Stimulated activated CD4-positive, alpha-beta T cell treated with anti-CD3 and anti-CD28 coated beads, Interleukin-15, amount 100 ng/mL, for 1 hour (primary cell): ENCODE results near the gene CEP72.
"Not testable (repeated sequence)": the region's sequence is repeated elsewhere in the genome, so short reads cannot be mapped to it uniquely, and the experiment has no call there.

Experiments used
- DNase-seq, 2 donors: peaks; one replicate each; pipeline ENCODE4 v3.0.0-alpha.2; 2020; ENCODE audit warnings: low read depth in 1 of 2, low spot score in 1 of 2

Gene CEP72

DNA sequence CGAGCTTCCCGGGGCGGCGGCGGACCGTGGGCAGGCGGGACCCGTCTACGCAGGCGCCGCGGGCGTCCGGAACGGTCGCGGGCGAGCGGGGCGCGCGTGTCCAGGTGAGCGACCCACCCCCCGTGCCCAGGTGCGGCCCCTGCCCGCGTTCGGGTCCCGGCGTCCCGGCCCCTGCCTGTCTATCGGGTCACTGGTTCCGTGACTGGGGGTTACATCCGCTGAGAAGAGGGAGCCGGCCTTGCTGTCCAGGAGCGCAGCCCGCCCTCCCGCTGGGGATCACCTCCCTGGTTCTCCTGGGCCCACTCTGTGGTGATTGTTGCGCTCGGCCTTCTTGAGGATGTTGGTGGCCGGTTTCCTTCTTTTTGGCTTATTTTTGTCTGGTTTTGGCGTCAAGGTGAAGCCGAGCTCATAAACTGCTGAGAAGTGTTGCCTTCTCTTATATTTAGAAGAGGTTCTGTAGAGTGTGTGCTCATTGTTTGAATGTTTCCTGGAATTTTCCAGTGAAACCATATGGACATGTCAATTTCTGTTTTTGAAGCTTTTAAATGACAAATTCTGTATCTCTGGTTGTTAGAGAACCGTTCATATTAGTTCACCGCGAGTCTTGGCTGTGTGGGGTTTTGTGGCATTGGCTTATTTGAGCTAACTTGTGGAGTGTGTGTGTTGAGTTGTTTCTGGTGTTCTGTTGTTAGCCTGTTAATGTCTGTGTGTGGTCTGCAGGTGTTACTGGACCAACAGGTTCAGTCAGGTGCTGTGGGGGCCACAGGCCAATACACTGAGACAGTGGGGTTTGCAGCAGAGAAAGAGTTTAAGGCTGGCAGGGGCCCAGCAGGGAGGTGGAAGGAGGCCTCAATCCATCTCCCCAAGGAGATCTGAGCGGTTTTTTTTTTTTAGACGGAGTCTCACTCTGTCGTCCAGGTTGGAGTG lies 621 bp downstream of the CEP72 start:
- DNase-seq = peak in 1 of 2 donors; percentile 10

DNA sequence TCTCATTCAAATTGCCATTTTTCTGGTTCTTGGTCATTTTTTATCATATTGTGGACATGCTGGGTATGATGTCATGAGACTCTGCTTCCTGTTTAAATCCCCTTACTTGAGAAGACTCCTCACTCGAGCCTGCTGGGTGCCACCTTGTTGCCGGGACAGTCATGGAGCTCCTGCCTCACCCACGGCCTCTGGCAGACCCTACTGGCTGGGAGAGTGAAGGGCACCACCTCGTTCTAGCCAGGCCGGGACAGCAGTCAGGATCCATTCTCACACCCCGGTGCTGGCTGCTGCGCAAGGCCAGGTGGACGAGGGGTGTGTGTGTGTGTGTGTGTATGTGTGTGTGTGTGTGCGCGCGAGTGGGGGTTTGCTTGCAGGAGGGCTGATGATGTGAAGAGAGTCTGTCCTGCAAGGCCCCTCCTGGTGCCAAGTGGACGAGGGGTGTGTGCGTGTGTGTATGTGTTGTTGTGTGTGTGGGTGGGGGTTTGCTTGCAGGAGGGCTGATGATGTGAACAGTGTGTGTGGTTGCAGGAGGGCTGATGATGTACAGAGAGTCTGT lies 4.4 kb downstream of the CEP72 start:
- no peak for DNase-seq

DNA sequence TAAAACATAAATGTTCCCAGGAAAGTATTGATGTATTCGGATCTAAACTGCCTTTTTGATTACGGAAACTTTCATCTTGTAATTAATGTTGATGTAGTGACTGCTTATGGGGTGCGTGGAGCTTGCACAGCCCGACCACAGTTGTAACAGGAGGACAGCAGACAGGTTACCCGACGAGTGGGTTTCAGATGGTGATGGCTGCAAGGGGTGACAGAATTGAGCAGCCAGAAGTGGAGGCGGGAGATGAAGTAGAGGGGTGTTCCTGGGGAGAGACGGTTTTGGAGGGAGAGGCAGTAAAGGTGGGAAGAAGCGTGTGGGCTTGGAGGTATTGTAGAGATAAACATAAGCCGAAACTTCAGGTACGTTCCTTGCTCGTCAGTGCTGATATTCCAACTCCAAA lies 5.8 kb downstream of the CEP72 start:
- DNase-seq = no peak

DNA sequence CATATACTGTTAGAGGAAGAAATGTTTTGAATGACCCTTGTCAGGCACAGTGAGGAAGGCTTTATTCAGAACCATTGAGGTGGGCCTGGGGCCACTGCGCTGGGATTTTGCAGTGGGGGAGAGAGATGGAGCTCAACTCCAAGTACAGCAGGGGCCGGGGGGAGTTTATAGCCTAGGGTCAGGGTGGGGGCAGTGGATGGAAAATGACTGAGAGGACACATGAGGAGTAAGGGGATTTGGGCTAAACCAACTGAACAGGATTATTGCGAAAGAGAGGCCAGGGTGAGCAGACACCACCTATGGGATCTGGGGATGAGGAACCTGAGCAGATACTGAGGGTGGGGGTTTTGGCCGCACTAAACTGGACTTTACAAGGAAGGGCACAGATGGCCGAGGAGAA lies 6.3 kb downstream of the CEP72 start:
- DNase-seq = no peak

DNA sequence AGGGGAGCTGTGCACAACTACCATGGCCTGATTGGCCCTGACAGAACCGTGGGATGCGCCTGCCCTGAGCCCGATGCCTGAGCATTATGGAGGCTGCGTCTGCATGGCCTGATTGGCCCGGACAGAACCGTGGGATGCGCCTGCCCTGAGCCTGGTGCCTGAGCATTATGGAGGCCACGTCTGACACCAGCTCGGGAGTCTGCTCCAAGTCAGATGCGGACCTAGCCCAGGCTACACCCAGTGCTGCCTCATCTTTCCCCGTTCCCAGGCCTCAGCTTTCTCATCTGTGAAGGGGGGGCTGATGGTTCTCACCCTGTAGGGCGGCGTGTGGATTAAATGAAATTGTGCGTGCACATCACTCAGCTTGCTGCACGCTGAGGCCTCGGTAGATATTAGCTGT lies 7.3 kb downstream of the CEP72 start:
- no peak for DNase-seq

DNA sequence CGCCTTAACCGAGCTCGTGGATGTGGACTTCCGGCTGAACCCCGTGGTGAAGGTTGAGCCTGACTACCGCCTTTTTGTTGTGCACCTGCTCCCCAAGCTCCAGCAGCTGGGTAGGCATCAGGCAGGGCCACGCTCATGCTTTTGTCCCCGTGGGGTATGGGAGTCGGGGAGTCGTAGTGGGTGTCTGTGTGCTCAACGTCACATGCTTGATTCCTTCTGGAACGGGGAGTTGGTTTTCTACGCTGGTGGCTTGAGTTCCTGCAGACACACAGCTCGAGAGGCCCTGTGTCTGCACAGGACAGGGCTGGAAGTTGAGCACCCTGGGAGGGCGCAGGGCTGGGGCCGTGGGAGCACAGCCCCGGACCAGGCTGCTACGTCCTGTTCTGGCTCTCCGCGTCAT lies 8.0 kb downstream of the CEP72 start:
- no peak for DNase-seq

DNA sequence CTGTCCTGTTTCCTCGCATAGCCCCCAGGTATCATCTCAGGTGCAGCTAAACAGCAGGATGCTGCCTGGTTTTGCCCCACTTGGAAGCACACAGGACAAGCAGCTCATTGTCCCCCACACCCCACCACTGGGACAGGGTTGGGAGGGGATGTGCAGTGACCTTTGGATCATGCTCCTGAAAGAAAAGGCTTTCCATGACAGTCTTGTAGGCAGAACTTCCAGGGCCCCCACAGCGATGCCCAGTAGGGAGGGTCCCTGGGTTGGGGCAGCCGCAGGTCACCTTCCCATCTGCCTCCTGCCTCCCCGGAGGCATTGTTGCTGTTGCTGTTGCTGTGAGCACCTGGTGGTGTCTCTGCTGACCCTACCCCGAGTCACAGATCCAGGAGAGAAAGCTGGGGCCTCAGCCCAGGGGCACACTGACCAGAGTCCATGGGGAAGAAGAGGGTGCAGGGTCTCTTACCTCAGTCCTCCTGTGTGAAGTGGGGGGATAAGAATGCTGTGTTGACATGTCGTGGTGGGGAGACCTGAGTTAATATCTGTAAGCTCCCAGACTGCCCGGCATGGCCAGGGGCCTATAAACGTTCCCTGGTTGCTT lies 8.5 kb downstream of the CEP72 start:
- no peak for DNase-seq

DNA sequence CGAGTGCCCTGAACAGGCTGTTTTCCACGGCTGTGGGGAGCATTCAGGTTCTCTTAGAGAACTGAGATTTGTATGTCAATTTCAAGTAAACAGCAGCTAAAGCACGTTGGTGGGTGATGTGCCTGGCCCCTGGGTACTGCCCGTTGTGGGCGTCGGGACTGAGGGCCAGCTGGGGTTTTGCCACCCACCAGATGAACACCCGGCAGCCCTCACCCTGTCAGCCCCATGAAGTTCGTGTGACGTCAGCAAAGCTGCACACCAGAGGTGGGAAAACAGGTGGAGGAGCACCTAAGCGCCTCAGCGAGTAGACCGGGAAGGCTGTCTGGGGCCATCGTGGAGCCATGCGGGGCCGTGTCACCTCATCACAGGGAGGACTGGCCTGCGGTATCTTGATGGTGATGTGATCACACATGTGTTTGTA lies 9.2 kb downstream of the CEP72 start:
- DNase-seq = no peak

DNA sequence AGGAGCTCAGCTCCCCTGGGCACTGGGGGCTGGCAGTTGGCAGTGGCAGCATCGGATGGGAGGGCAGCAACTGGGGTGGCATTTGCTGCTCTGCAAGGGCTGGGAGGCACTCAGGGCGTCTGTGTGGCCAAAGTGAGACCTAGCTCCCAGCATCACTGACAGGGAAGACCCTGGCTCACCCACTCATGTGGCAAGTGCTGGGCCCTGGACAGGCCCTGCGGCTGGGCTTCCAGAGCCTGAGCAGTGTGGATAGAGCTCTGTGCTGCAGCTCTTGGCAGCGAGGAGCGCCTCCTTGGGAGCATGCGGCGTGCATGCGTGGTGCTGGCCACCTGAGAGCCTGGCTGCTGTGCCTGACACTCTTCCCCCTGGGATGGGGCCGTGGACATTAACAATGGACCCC lies 10.2 kb downstream of the CEP72 start:
- DNase-seq = no peak

DNA sequence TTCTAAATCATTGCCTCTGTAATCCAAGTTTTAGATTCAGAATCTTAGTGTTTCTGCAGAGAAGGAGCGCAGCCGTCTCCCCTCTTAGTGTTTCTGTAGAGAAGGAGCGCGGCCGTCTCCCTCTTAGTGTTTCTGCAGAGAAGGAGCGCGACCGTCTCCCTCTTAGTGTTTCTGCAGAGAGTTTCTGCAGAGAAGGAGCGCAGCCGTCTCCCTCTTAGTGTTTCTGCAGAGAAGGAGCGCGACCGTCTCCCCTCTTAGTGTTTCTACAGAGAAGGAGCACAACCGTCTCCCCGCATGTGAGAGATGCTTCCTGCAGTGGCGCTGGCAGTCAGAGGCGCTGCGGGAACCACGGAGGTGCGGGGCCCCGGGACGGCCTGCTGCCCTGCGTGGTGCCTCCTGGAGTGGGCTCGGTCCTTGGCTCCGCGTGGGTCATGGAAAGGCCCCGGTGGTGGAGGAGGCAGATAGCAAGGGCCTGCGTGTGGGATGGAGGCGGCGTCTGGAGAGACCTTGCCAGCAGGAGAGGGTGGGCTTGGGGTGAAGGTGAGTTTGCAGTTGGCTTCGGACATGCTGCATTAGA lies 10.9 kb downstream of the CEP72 start:
- no peak for DNase-seq

DNA sequence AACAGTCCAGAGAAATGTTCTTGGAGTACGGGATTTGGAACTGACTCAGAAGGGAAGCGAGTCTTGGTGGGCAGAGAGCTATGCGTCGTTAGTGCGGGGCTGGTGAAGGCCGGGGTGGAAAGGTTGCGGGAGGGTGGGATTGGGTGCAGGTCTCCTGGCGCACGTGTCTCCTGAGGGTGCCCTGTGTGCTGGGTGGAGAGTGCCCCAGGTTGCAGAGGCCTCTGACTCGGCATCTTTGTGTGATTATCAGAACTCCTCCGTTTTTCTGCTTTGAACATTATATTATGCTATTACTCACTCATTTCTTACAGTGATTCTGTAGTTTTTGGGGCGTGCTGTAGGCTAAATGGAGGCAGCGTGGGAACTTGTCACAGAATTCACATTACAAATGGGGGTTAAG lies 11.4 kb downstream of the CEP72 start:
- no peak for DNase-seq

DNA sequence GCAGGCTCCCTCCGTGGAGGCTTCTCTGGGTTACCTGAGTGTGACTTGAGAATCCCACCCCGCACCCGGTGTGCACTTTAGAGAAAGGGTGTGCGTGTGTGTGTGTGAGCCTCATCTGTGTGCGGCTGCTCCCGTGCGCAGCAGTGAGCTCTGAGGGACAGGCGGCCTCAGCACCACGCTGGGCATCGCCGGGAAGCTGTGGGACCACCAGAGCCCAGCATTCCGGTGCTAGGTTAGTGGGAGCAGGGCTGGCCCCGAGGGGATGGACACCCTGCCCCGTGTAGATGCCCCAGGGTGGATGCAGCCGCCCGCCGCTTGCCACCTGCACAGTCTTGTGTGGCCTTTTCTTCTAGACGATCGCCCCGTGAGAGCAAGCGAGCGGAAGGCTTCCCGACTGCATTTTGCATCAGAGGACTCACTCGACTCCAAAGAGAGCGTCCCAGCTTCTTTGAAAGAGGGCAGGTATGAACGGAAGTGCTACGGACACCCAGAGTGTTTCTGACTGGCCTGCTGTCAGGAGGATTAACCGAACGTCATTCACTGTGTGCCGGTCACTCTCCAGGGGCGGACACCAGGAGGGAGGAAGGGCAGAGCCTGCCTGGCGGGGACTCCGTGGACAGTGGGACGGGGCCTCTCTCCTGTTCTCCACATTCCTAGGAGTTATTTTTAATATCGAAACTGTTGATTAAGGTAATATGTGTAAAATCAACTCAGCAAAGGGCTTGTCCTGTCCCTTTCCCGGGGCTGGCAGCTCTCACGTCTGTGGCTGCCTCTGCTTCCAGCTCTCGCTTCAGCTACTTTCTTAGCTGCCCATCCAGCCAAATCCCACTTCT lies 12.2 kb downstream of the CEP72 start:
- no peak for DNase-seq

DNA sequence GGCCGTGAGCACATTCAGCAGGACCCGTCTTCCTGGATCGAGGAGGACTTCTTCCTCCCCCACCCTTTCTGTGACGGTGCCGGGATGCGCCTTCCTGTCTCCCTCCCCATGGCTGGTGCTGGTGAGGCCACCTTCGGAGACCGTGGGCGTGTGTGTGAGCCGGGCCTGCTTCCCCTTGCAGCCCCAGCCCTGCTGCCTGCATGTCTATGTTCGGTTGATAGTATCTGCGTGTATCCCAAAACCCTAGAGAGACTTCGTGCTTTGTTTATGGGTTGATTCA lies 12.8 kb downstream of the CEP72 start:
- DNase-seq = no peak

DNA sequence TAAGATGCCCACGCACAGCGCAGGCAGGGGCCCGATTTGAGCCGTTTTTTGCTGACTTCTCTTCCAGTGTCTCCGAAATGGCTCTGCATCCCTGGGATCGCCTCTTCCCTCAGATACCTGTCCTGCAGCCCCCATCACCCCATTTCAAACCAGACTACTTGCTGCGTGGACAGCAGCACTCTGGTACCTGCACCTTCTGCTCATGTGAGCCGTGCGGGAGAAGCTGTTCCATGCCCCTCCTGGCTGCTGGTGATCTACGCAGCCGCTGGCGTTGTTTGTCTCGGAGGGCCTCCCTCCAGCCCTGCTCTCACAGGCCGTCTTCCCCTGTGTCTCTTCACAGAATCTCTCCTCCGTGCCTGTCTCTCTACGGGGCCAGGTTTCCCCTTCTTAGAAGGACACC lies 13.4 kb downstream of the CEP72 start:
- DNase-seq = no peak

DNA sequence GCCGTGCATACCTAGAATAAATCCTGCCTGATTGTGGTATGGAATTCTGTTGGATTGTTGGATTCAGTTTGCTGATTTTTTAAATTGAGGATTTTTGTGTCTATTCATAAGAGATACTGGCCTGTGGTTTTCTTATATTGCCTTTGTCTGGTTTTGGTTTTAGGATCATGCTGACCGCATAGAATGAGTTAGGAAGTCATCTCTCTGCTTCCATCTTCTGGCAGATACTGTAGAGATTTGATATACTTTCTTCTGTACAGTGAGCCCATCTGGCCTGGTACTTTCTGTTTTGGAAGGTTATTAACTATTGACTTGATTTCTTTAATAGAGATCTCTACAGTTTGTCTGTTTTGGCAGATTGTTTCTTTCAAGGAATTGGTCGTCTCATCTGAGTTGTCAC lies 14.7 kb downstream of the CEP72 start:
- DNase-seq = no peak

DNA sequence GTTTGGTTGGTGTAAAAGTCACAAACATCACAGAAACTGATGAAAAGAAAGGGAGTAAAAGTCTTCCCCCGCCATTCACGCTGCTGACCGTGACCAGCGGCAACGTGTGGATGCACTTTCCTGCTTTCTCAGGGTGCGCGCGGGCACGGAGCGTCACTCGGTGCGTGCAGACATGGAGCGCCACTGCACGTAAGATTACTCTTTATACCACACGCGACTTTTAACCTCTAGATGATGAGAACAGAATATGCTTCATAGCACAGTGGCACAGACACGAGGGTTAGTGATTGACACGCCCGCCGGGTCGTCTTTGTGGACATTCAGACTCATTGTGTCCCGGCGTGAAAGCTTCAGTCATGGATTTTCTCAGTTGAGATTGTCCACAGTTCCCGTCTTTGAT lies 15.7 kb downstream of the CEP72 start:
- no peak for DNase-seq

DNA sequence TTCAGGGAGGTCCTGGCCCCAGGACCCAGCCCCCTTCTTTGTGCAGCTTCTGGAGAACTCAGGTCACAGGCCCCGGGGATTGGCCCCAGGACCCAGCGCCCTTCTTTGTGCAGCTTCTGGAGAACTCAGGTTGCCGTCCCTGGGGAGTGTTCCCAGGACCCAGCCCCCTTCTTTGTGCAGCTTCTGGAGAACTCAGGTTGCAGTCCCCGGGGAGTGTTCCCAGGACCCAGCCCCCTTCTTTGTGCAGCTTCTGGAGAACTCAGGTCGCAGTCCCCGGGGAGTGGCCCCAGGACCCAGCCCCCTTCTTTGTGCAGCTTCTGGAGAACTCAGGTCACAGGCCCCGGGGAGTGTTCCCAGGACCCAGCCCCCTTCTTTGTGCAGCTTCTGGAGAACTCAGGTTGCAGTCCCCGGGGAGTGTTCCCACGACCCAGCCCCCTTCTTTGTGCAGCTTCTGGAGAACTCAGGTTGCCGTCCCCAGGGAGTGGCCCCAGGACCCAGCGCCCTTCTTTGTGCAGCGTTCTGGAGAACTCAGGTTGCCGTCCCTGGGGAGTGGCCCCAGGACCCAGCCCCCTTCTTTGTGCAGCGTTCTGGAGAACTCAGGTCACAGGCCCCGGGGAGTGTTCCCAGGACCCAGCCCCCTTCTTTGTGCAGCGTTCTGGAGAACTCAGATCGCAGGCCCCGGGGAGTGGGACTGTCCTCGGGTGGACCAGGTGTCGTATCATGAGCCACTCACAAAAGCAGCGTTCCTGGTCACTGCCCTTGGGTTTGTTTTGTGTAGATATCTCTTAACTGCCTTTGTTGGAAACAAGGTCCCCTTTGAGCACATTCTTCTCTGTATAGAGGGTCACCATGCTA lies 16.4 kb downstream of the CEP72 start:
- DNase-seq = not testable (repeated sequence)

DNA sequence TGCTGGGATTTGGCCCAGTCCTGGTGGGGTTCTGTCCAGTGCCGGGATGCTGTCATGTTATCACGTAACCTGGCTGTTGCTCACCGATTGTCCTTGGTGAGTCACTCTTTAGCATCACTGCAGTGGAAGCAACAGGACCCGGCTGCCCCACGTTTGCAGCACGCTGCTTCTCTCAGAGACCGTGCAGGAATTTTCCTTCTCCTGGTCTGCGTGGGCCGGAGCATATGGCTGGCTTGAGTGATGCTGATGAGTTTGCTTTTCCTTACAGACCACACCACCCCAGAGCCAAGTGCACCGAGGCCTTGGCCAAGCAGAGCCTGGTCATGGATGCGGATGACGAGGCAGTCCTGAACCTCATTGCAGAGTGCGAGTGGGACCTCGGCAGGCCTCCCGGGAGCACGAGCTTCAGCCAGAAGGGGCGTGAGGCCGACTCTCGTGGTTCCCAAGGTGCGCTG lies 21.4 kb downstream of the CEP72 start:
- no peak for DNase-seq

DNA sequence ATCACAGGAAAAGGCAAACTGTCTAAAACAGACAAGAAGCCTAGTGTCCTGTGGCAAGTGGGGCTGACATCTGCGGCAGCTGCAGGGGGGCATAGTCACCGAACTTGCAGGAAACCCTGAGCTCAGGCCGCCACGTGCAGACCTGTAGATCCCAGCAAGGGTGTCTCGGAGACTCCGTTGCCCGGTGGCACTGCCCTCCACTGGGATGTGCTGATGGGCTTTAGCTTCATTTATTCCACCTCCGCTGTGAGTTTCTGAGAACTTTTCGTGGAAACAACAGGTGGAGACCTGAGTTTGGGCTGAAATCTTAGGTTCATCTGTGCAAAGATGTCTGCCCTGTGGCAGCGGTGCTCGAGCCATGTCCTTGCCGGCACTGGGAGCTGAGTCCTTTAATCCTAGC lies 22.1 kb downstream of the CEP72 start:
- DNase-seq = no peak

DNA sequence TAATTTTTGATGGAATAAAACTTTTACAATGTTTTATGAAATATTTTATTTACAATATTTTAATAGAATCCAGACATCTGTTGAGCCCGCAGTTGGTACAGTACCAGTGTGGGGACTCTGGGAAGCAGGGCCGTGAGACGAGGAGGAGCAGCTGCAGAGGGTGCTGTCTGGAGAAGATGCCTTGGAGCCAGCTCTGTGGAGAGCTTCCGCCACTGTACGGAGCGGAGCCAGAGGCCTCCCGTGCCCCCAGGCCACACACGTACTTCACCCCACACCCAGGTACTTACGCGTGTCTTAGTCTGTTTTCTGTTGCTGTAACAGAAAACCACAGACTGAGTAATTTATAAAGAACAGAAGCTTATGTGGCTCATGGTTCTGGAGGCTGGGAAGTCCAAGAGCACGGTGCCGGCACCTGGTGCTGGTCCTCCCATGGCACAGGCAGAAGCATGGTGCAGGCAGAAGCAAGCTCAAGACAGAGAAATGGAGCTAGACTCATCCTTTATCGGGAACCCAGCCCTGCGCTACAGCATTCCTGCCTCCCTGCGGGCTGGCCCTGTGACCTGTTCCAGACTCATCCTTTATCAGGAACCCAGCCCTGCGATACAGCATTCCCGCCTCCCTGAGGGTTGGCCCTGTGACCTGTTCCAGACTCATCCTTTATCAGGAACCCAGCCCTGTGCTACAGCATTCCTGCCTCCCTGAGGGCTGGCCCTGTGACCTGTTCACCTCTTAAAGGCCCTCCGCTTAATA lies 23.3 kb downstream of the CEP72 start:
- no peak for DNase-seq
